HG02798 (cell line): Measurements from ENCODE around the gene MBD3L1.

Source experiments
- ATAC-seq: cut with Tn5 transposase; IDR thresholded peaks from one replicate; pipeline ENCODE4 v1.9.1; 2021; ENCODE audit warnings: mild to moderate bottlenecking; ENCODE audit not compliant: unreplicated experiment, poor library complexity

Gene MBD3L1

GRCh38 chr19:8877854-8878705 lies 45.9 kb downstream of the MBD3L1 start:
- no peak for ATAC-seq

GRCh38 chr19:8880868-8881488 lies 48.8 kb downstream of the MBD3L1 start:
- no peak for ATAC-seq

- no peak for ATAC-seq
These were observed 49.3 kb downstream of the MBD3L1 start for GRCh38 chr19:8881512-8881911.

GRCh38 chr19:8884416-8884815 lies 52.2 kb downstream of the MBD3L1 start:
- no peak for ATAC-seq

DNA sequence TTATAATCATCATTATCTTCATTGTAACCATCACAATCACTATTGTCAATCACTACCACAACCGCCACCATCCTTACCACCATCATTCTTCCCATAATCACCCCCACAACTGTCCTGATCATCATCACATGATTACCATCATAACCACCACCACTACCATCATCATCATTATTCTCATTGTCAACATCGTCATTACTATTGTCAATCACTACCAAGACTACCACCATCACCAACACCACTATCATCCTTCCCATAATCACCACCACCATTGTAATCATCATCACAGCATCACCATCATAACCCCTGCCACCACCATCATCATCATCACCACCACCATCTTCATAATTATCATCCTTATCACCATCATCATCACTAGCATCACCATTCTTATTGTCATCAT lies 55.2 kb downstream of the MBD3L1 start:
- ATAC-seq, result no peak

DNA sequence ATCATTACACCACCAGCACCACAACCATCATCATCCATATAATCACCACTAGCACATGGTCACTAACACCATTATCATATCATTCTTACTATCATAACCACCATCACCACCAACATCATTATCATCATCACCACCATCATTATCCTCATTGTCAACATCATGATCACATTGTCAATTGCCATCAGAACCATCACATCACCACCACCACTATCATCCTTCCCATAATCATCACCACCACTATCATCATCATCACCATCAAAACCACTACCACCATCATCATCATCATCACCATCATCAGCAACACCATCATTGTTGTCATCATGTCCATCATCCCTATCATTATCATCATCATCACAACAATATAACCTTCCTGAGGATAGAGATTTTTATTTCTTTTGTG lies 58.1 kb downstream of the MBD3L1 start:
- no peak for ATAC-seq
